PFSK-1 (cell line): ENCODE results near the gene LIAS.

Experiments
- FOXP2 ChIP-seq: optimal IDR thresholded peaks from 2 replicates; pipeline ENCODE3; 2011; ENCODE audit warnings: borderline replicate concordance, control low read depth, inconsistent platforms; ENCODE audit not compliant: insufficient read depth; ENCODE audit errors: extremely low read length, extremely low read depth
- SIN3A ChIP-seq: IDR thresholded peaks from 2 replicates; pipeline ENCODE4 v1.6.1; 2012; ENCODE audit warnings: mild to moderate bottlenecking, low read length, moderate library complexity, borderline replicate concordance; ENCODE audit not compliant: insufficient read depth
- TF ChIP-seq, protein P1 (sequence below), 2 experiments: IDR thresholded peaks; 2 replicates each; pipeline versions ENCODE4 v1.6.1 to v1.8.0; 2011 to 2012; ENCODE audit warnings: low read depth in 2 of 2, low read length in 2 of 2, control low read depth in 1 of 2, inconsistent platforms in 1 of 2, mild to moderate bottlenecking in 1 of 2, moderate library complexity in 1 of 2; ENCODE audit not compliant: insufficient read depth in 1 of 2

DNA sequence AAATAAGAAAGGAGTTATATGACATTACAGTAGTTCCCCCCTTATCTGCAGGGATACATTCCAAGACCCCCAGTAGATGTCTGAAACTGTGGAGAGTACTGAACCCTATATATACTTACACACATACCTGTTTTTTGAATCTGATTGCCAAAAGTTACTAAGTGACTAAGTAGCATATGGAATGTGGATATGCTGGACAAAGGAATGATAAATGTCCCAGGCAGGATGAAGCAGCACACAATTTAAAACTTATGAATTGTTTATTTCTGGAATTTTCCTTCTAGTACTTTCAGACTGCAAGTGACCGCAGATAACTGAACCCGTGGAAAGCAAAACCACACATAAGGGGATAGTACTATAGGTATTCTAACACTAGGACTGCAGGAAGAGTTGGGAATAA lies 45.7 kb downstream of the LIAS start:
- TF ChIP-seq SIN3A (no peak), FOXP2 (no peak)
- TF ChIP-seq, protein P1, sequence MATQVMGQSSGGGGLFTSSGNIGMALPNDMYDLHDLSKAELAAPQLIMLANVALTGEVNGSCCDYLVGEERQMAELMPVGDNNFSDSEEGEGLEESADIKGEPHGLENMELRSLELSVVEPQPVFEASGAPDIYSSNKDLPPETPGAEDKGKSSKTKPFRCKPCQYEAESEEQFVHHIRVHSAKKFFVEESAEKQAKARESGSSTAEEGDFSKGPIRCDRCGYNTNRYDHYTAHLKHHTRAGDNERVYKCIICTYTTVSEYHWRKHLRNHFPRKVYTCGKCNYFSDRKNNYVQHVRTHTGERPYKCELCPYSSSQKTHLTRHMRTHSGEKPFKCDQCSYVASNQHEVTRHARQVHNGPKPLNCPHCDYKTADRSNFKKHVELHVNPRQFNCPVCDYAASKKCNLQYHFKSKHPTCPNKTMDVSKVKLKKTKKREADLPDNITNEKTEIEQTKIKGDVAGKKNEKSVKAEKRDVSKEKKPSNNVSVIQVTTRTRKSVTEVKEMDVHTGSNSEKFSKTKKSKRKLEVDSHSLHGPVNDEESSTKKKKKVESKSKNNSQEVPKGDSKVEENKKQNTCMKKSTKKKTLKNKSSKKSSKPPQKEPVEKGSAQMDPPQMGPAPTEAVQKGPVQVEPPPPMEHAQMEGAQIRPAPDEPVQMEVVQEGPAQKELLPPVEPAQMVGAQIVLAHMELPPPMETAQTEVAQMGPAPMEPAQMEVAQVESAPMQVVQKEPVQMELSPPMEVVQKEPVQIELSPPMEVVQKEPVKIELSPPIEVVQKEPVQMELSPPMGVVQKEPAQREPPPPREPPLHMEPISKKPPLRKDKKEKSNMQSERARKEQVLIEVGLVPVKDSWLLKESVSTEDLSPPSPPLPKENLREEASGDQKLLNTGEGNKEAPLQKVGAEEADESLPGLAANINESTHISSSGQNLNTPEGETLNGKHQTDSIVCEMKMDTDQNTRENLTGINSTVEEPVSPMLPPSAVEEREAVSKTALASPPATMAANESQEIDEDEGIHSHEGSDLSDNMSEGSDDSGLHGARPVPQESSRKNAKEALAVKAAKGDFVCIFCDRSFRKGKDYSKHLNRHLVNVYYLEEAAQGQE (IDR thresholded peaks at IDR 0.05; ENCODE audit: insufficient read depth in 1 of 2, low read depth in 2 of 2, low read length in 2 of 2): no peak
